Testis (tissue), 2 donors: ENCODE measurements around the gene DCTPP1.

Experiments
- POLR2A ChIP-seq: fragments of 450-650 bp; IDR thresholded peaks from one replicate; pipeline ENCODE4 v1.6.1; 2017; ENCODE audit warnings: antibody characterized with exemption, mild to moderate bottlenecking, moderate library complexity
- TF ChIP-seq, protein P1 (sequence below), 3 experiments: fragments of 450-650 bp in 2 of 3; fragments of 200-600 bp in 1 of 3; sonication (generic) in 1 of 3; IDR thresholded peaks; one replicate each; pipeline ENCODE4 v1.5.1; 2016 to 2019; ENCODE audit warnings: antibody characterized with exemption in 3 of 3, mild to moderate bottlenecking in 2 of 3, moderate library complexity in 1 of 3

DNA sequence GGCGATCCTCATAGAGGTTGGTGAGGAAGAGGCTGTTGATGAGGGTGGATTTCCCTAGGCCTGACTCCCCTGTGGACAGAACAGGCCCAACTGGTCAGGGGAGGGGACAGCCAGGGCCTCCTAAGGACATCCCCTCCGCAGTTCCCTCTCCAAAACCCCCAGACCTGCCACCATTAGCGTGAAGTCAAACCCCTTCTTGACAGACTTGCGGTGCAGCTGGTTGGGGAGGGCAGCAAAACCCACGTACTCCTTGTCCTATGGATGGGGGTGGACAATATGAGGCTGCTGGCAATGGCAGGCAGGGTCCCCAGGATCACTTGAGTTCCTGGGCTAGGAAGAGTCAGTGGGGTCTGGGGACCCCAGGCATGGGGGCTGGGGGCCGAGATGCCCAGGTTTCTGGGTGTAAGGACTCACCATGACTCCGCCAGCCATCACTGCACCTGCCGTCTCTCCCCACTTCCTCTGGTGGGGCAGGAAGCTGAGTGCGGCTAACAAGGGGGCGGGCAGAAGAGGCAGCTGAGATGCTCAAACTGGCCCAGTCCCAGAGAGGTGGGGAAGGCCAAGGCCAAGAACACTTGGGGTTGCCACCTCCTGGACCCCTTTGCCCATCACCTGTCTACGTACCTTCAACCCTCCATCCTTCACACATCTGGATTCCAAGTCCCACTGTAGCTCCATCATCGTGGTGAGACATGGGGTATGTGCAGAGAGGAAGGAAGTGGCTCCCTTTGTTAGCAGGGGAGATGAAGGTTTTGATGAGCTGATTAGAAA, 47.5 kb downstream of the DCTPP1 start, which contains the start of gene SEPTIN1:
- no peak for TF ChIP-seq POLR2A
- TF ChIP-seq, protein P1, sequence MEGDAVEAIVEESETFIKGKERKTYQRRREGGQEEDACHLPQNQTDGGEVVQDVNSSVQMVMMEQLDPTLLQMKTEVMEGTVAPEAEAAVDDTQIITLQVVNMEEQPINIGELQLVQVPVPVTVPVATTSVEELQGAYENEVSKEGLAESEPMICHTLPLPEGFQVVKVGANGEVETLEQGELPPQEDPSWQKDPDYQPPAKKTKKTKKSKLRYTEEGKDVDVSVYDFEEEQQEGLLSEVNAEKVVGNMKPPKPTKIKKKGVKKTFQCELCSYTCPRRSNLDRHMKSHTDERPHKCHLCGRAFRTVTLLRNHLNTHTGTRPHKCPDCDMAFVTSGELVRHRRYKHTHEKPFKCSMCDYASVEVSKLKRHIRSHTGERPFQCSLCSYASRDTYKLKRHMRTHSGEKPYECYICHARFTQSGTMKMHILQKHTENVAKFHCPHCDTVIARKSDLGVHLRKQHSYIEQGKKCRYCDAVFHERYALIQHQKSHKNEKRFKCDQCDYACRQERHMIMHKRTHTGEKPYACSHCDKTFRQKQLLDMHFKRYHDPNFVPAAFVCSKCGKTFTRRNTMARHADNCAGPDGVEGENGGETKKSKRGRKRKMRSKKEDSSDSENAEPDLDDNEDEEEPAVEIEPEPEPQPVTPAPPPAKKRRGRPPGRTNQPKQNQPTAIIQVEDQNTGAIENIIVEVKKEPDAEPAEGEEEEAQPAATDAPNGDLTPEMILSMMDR (IDR thresholded peaks at IDR 0.05), result no peak
